ENCODE measurements around the gene DEFB131B.
"Not testable (repeated sequence)": the region's sequence is repeated elsewhere in the genome, so short reads cannot be mapped to it uniquely, and the experiment has no call there.

DEFB131B gene

GRCh38 chr11:71878059-71878458 lies at the start of gene DEFB131B:
DEFB131B (plus strand) TSS chr11:71878453; CDS start chr11:71878453, 0 bp downstream.
- DNase-seq (ENCODE audit: low spot score), result not testable (repeated sequence)

- DNase-seq (ENCODE audit: low spot score), result not testable (repeated sequence)
These were observed 49.0 kb upstream of the DEFB131B start for GRCh38 chr11:71829247-71829646.

GRCh38 chr11:71829686-71830085 lies 48.6 kb upstream of the DEFB131B start:
- DNase-seq (ENCODE audit: low spot score), result not testable (repeated sequence)

- not testable (repeated sequence) for DNase-seq (ENCODE audit: low spot score)
These were observed 45.4 kb upstream of the DEFB131B start, which contains the start of gene DEFB108B for GRCh38 chr11:71832811-71833210. DEFB108B (plus strand) TSS chr11:71833200; CDS start chr11:71833200, 0 bp downstream.

- DNase-seq (ENCODE audit: low spot score), result not testable (repeated sequence)
These were observed 35.5 kb upstream of the DEFB131B start for GRCh38 chr11:71842720-71843119.

GRCh38 chr11:71843355-71843754 lies 34.9 kb upstream of the DEFB131B start:
- not testable (repeated sequence) for DNase-seq (ENCODE audit: low spot score)

- no peak for DNase-seq (ENCODE audit: low spot score)
These were observed 34.4 kb upstream of the DEFB131B start for GRCh38 chr11:71843858-71844257.

- DNase-seq (ENCODE audit: low spot score), result not testable (repeated sequence)
These were observed 24.4 kb upstream of the DEFB131B start for GRCh38 chr11:71853895-71854294.

- DNase-seq (ENCODE audit: low spot score), result not testable (repeated sequence)
These were observed 22.4 kb upstream of the DEFB131B start for GRCh38 chr11:71855880-71856279.

- not testable (repeated sequence) for DNase-seq (ENCODE audit: low spot score)
These were observed 17.4 kb upstream of the DEFB131B start for GRCh38 chr11:71860835-71861234.

- DNase-seq (ENCODE audit: low spot score), result peak; percentile 5
These were observed 14.2 kb upstream of the DEFB131B start for GRCh38 chr11:71863978-71864627.

- DNase-seq (ENCODE audit: low spot score), result not testable (repeated sequence)
These were observed 11.0 kb upstream of the DEFB131B start for GRCh38 chr11:71867209-71867608.

GRCh38 chr11:71869931-71870330 lies 8.3 kb upstream of the DEFB131B start:
- DNase-seq (ENCODE audit: low spot score), result not testable (repeated sequence)

GRCh38 chr11:71870661-71871060 lies 7.6 kb upstream of the DEFB131B start:
- DNase-seq (ENCODE audit: low spot score), result not testable (repeated sequence)

GRCh38 chr11:71876262-71876661 lies 2.0 kb upstream of the DEFB131B start:
- DNase-seq (ENCODE audit: low spot score), result not testable (repeated sequence)

GRCh38 chr11:71885806-71886205 lies 7.6 kb downstream of the DEFB131B start:
- not testable (repeated sequence) for DNase-seq (ENCODE audit: low spot score)

- not testable (repeated sequence) for DNase-seq (ENCODE audit: low spot score)
These were observed 10.2 kb downstream of the DEFB131B start for GRCh38 chr11:71888335-71889010.

- not testable (repeated sequence) for DNase-seq (ENCODE audit: low spot score)
These were observed 11.1 kb downstream of the DEFB131B start for GRCh38 chr11:71889181-71889872.

GRCh38 chr11:71895961-71896360 lies 17.7 kb downstream of the DEFB131B start:
- no peak for DNase-seq (ENCODE audit: low spot score)

GRCh38 chr11:71901137-71901536 lies 22.9 kb downstream of the DEFB131B start:
- DNase-seq (ENCODE audit: low spot score), result not testable (repeated sequence)

- DNase-seq (ENCODE audit: low spot score), result no peak
These were observed 30.0 kb downstream of the DEFB131B start for GRCh38 chr11:71908218-71908617.

GRCh38 chr11:71910775-71911174 lies 32.5 kb downstream of the DEFB131B start:
- not testable (repeated sequence) for DNase-seq (ENCODE audit: low spot score)
